ENCODE results near the gene MARK3. TPM values are rescaled to one million over a fixed set of nuclear protein-coding genes. Genes with fewer than 3 reads are reported as not detected.

The MARK3 gene
- total RNA-seq, 1 experiment from 2014 or later = 72.5 TPM

DNA sequence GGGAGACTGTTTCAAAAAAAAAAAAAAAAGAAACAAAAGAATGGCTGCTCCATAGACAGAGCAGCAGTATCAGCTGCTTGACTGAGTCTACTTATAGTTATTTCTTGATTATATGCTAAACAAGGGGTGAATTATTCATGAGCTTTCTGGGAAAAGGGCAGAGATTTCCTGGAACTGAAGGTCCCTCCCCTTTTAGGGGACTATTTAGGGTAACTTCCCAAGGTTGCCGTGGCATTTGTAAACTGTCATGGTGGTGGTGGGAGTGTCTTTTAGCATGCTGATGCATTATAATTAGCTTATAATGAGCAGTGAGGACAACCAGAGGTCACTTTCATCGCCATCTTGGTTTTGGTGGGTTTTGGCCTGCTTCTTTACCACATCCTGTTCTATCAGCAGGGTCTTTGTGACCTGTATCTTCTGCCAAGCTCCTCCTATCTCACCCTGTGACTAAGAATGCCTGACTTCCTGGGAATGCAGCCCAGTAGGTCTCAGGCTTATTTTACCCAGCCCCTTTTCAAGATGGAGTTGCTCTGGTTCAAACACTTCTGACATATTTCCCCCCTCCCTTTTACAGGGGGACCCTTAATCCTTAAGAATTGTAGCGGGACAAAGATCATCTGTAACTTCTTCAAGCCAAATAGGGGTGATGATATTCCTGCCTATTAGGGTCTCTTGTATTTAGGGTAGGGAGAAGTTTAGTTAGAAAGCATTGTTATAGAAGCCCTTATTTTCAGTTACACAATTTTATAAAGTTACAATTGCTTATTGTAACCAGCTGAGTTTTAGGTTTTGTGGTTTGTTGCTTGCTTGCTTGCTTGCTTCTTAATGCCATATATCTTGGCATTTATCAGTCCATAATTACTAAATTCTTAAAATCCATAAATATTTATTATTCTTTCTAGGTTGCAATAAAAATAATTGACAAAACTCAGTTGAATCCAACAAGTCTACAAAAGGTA is 42.5 kb downstream of the MARK3 start:
- DNase-seq (ENCODE audit: low read depth, low spot score) (no peak), ATAC-seq (peak; percentile 22; the same call in 1 of the 2 replicates)
- Histone ChIP-seq H3K9ac (ENCODE audit: low read length) (no peak overlapping the region), H3K4me3 (replicated peaks in 1 of 2; ENCODE audit: low read depth in 1 of 2, low read length in 2 of 2) (no peak overlapping the region), H3K27me3 (ENCODE audit: insufficient read depth, low read length) (no peaks in the 10 kb centered on the region), H3K27ac (ENCODE audit: low read depth, low read length) (no peak overlapping the region), H4K20me1 (ENCODE audit: insufficient read depth) (peaks cover 9% of the 10 kb centered on the region; the same call in 1 of the 2 replicates), H3K79me2 (ENCODE audit: insufficient read depth, low read length) (peaks cover 93% of the 10 kb centered on the region), H3K36me3 (ENCODE audit: control insufficient read depth in 1 of 2, insufficient read depth in 2 of 2, low read length in 2 of 2) (no peaks in the 10 kb centered on the region; a peak in 1 of 4 replicates), H3K4me1 (ENCODE audit: control insufficient read depth in 1 of 2, insufficient read depth in 2 of 2, low read length in 2 of 2) (peaks cover 3 to 18% of the 10 kb centered on the region in 2 experiments; a peak in 3 of 4 replicates), H2AFZ (ENCODE audit: low read depth, low read length, poor library complexity, severe bottlenecking) (no peak overlapping the region), H3K9me2 (ENCODE audit: insufficient read depth) (no peaks in the 10 kb centered on the region), H3K4me2 (ENCODE audit: low read length) (0 out of 2 replicates have a peak overlapping the region, but pooled peaks have one; percentile 10), H3K9me3 (ENCODE audit: control insufficient read depth in 1 of 2, insufficient read depth in 1 of 2, low read depth in 1 of 2, low read length in 2 of 2) (no peaks in the 10 kb centered on the region)
- ChIA-PET RAD21 (ENCODE audit: low non-redundant PET in 1 of 2, low total read pairs in 2 of 2, uncharacterized antibody in 2 of 2, unreplicated experiment in 2 of 2) (no interaction called here), POLR2A (no interaction called here), CTCF (interaction anchor here (1.0 kb wide), 1 partner anchor 37 kb away, joined by 3 read pairs; no protein-coding TSS in a partner anchor)
- no TSS peak for BruUV-seq (replicated peaks)
- intact Hi-C loops (cut with micrococcal nuclease) = no loop called here
- TF ChIP-seq, protein P1, sequence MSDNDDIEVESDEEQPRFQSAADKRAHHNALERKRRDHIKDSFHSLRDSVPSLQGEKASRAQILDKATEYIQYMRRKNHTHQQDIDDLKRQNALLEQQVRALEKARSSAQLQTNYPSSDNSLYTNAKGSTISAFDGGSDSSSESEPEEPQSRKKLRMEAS (IDR thresholded peaks at IDR 0.05) = no peak
- TF ChIP-seq CBX3 (IDR thresholded peaks at IDR 0.05; ENCODE audit: low read depth) (no peak), CEBPB (IDR thresholded peaks at IDR 0.05; ENCODE audit: low read depth) (no peak), SRF (IDR thresholded peaks at IDR 0.05; ENCODE audit: low read depth) (no peak), EZH2phosphoT487 (IDR thresholded peaks at IDR 0.05; ENCODE audit: borderline replicate concordance) (no peak), FOSL1 (IDR thresholded peaks at IDR 0.05; ENCODE audit: low read depth) (no peak), SP1 (IDR thresholded peaks at IDR 0.05; ENCODE audit: low read depth) (no peak), POLR2AphosphoS5 (IDR thresholded peaks at IDR 0.05; ENCODE audit: low read depth, low read length) (no peak), ZFX (IDR thresholded peaks at IDR 0.05) (no peak), CTCF (IDR thresholded peaks at IDR 0.05 in 2 of 3, conservative IDR thresholded peaks at IDR 0.05 in 1 of 3; ENCODE audit: borderline replicate concordance in 1 of 3, insufficient read depth in 1 of 3, low read depth in 2 of 3, low read length in 2 of 3) (no peak), JUND (IDR thresholded peaks at IDR 0.05) (no peak), ZNF274 (IDR thresholded peaks at IDR 0.05; ENCODE audit: low read depth, low read length) (no peak), POLR2A (IDR thresholded peaks at IDR 0.05; ENCODE audit: borderline replicate concordance, extremely low read depth, insufficient read depth, insufficient read length) (no peak), EZH2 (IDR thresholded peaks at IDR 0.05) (no peak)
- TF ChIP-seq, protein P2, sequence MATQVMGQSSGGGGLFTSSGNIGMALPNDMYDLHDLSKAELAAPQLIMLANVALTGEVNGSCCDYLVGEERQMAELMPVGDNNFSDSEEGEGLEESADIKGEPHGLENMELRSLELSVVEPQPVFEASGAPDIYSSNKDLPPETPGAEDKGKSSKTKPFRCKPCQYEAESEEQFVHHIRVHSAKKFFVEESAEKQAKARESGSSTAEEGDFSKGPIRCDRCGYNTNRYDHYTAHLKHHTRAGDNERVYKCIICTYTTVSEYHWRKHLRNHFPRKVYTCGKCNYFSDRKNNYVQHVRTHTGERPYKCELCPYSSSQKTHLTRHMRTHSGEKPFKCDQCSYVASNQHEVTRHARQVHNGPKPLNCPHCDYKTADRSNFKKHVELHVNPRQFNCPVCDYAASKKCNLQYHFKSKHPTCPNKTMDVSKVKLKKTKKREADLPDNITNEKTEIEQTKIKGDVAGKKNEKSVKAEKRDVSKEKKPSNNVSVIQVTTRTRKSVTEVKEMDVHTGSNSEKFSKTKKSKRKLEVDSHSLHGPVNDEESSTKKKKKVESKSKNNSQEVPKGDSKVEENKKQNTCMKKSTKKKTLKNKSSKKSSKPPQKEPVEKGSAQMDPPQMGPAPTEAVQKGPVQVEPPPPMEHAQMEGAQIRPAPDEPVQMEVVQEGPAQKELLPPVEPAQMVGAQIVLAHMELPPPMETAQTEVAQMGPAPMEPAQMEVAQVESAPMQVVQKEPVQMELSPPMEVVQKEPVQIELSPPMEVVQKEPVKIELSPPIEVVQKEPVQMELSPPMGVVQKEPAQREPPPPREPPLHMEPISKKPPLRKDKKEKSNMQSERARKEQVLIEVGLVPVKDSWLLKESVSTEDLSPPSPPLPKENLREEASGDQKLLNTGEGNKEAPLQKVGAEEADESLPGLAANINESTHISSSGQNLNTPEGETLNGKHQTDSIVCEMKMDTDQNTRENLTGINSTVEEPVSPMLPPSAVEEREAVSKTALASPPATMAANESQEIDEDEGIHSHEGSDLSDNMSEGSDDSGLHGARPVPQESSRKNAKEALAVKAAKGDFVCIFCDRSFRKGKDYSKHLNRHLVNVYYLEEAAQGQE (IDR thresholded peaks at IDR 0.05; ENCODE audit: low read depth) = no peak
- TF ChIP-seq, protein P3, sequence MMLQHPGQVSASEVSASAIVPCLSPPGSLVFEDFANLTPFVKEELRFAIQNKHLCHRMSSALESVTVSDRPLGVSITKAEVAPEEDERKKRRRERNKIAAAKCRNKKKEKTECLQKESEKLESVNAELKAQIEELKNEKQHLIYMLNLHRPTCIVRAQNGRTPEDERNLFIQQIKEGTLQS (IDR thresholded peaks at IDR 0.05) = no peak
